ENCODE results near the gene SMG5.

SMG5 gene

GRCh38 chr1:156259805-156260204 lies 22.8 kb downstream of the SMG5 start:
- TF ChIP-seq CTCF (IDR thresholded peaks at IDR 0.05; ENCODE audit: control insufficient read depth, insufficient read depth, low read depth, low read length, missing control alignments), result no peak
- no peak overlapping the region for H3K4me3 ChIP-seq (ENCODE audit: control insufficient read depth, low read depth, low read length)
- DNase-seq (ENCODE audit: low read depth), result no peak

- TF ChIP-seq CTCF (IDR thresholded peaks at IDR 0.05; ENCODE audit: control insufficient read depth, insufficient read depth, low read depth, low read length, missing control alignments), result no peak
- no peak for DNase-seq (ENCODE audit: low read depth)
- no peak overlapping the region for H3K4me3 ChIP-seq (ENCODE audit: control insufficient read depth, low read depth, low read length)
These were observed 23.8 kb downstream of the SMG5 start for GRCh38 chr1:156258859-156259258.

GRCh38 chr1:156257711-156258110 lies 24.9 kb downstream of the SMG5 start:
- no peak for DNase-seq (ENCODE audit: low read depth)
- no peak overlapping the region for H3K4me3 ChIP-seq (ENCODE audit: control insufficient read depth, low read depth, low read length)
- no peak for TF ChIP-seq CTCF (IDR thresholded peaks at IDR 0.05; ENCODE audit: control insufficient read depth, insufficient read depth, low read depth, low read length, missing control alignments)

GRCh38 chr1:156253634-156254033 lies 29.0 kb downstream of the SMG5 start:
- H3K4me3 ChIP-seq (ENCODE audit: control insufficient read depth, low read depth, low read length), result no peak overlapping the region
- no peak for TF ChIP-seq CTCF (IDR thresholded peaks at IDR 0.05; ENCODE audit: control insufficient read depth, insufficient read depth, low read depth, low read length, missing control alignments)
- no peak for DNase-seq (ENCODE audit: low read depth)

GRCh38 chr1:156251527-156251926 lies 31.1 kb downstream of the SMG5 start:
- DNase-seq (ENCODE audit: low read depth), result no peak

GRCh38 chr1:156249593-156249992 lies 33.0 kb downstream of the SMG5 start:
- no peak overlapping the region for H3K4me3 ChIP-seq (ENCODE audit: control insufficient read depth, low read depth, low read length)
- DNase-seq (ENCODE audit: low read depth), result no peak
- TF ChIP-seq CTCF (IDR thresholded peaks at IDR 0.05; ENCODE audit: control insufficient read depth, insufficient read depth, low read depth, low read length, missing control alignments), result no peak

More at GRCh38 chr1:156251527-156251926, 31.1 kb downstream of the SMG5 start:
- TF ChIP-seq CTCF (IDR thresholded peaks at IDR 0.05; ENCODE audit: control insufficient read depth, insufficient read depth, low read depth, low read length, missing control alignments), result no peak
- H3K4me3 ChIP-seq (ENCODE audit: control insufficient read depth, low read depth, low read length), result no peak overlapping the region

- DNase-seq (ENCODE audit: low read depth), result no peak
- no peak overlapping the region for H3K4me3 ChIP-seq (ENCODE audit: control insufficient read depth, low read depth, low read length)
- TF ChIP-seq CTCF (IDR thresholded peaks at IDR 0.05; ENCODE audit: control insufficient read depth, insufficient read depth, low read depth, low read length, missing control alignments), result no peak
These were observed 34.3 kb downstream of the SMG5 start for GRCh38 chr1:156248323-156248683.
